HG02885 (cell line): ENCODE results near the gene DOCK10.
"Not testable (repeated sequence)": the region's sequence is repeated elsewhere in the genome, so short reads cannot be mapped to it uniquely, and the experiment has no call there.

Experiments used
- ATAC-seq: cut with Tn5 transposase; IDR thresholded peaks from one replicate; pipeline ENCODE4 v1.9.1; 2021; ENCODE audit warnings: mild to moderate bottlenecking; ENCODE audit not compliant: unreplicated experiment, poor library complexity

The DOCK10 gene

DNA sequence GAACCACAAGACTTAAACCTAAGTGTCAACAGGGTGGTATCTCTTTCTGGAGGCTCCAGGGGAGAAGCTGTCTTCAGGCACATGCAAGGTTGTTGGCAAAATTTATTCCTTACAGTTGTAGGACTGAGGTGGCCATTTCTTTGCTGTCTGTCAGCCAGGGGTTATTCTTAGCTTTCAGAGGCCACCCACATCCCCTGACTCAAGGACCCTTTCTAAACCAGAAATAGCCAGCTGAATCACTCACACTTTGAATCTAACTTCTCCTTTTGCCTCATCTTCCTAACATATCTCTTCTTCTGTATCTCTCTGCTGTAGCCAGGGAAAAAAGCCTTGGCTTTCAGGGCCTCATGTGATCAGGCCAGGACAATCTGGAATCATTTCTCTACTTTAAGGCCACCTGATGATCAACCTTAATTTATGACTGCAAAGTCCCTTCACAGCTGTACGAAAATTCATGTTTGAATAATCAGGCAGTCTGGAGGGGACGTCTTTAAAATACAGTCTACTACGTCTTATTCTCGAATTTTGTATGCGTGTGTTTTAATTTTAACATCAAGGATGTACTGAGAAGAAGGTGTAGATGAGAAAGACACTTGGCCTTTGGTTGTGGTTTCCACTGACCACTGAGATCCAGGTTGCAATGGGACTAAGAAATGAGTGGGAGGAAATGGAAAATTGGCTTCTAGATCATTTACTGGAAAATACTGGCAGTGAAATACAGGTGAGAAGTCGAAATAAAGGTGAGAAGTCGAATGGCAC lies 90.4 kb downstream of the DOCK10 start:
- ATAC-seq = peak; percentile 37

DNA sequence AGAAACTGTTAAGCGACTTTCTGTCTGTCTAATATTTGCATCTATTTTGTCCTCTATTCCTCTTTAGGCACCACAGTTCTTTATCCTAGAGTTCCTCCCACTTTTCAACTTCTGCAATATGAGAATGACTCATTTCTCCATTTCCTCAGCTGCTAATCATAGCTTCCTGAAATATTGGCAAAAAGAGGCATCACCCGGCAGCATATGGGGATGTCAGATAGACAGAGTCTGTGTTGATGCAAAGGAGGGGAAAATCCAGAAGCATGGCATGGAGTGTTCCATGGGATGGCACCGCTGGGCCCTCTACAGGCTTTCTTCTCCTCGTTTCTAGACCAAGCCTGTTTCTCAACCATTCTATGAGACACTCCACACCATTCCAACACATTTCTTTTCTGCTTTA lies 93.4 kb downstream of the DOCK10 start:
- ATAC-seq = no peak

DNA sequence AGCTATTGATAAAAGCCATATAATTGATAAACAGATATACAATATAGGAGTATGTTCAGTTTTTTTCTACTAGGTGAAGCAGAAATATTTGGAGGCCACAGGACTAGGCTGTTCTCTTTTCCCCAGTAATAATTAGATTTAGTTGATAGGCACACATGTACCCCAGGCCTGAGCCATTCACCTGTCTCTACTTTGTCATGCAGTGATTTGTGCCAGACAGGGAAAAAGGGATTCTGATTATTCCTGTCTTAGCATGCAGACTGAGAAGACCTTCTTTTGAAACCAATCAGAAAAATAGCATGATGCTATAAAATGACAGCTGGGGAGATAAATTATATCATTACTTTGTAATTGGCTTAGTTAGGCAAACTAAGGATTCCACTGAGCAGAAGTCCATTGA lies 94.3 kb downstream of the DOCK10 start:
- ATAC-seq = no peak

DNA sequence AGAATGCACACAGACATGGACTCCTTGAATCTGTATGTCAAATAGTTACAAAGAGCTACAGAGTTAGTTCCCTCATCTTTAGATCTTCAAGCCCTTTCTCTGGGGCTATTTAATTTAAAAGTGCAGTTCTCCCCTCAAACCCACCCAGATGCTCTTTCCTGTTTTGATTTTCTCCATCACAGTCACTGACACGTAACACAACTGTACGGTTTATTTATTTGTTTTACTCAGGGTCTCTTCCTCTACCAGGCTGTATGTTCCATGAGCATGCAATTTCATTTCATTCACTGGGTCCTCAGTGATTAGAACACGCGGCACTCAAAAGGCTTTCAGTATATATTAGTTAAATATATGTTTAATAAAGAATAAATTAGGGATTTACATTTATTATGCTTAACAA lies 94.7 kb downstream of the DOCK10 start:
- ATAC-seq = no peak

DNA sequence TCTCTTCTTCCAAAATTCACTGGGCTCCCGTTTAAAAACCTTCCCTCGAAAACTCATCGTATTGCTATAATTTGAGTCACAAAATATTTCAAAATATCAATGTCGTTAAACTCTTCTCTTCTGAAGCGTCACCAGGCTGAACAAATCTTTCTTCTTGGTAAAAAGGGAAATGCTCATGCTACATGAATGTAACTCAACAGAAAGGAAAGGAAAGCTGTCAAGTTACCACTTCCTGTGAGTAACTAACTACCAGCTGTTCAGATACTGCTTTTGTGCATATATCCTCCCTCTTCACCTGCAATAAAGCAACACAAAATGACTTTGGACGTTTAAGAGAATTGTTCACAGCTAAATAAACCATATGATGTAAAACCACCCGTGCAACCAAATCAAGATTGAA lies 95.4 kb downstream of the DOCK10 start:
- peak; percentile 71 for ATAC-seq

DNA sequence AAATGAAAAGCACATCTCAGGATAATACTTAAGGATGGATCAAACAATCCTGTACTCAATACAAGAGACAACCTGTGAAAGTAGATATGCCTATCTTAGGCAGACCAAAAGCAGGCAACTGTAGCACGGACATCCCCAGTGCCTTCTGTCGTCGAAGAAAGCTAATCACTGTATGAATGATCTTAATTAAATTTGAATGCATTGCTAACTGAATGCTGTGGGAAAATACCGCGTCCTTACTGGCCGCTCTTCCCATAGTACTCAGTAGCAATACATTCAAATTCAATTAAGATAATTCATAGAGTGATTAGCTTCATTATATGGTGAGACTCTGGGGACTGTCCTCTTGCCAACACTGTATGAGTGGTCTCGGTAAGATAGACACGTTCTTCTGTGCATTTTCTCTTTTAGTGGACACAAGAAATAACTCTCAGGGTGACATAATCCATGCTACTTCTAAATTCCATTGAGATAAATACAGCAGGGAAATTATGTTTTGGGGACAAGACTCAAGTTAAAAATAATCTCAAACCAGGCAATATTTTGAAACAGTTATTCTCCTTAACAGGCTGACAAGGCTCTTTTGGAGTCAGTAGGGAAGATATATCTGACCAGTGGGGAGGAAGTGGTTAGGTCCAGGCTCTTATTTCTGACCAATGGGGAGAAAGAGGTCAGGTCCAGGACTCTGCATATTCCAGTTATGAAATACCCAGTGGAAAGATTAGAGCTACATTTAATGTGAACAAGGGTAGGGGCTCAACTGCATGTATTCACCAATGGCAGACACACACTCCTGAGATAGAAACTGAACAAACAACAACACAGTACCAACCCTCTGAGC lies 97.3 kb downstream of the DOCK10 start:
- peak; percentile 25 for ATAC-seq

DNA sequence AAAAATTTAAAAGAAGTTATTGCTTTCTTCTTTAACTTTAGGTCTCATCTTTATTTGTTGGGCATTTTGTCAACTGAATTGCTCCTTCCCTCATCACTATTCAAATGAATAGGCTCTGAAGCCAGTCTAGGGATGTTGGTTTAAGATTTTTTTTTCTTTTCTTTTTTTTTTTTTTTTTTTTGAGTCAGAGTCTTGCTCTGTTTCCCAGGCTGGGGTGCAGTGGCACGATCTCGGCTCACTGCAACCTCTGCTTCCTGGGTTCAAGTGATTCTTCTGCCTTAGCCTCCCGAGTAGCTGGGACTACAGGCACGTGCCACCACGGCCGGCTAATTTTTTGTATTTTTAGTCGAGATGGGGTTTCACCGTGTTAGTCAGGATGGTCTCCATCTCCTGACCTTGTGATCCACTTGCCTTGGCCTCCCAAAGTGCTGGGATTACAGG lies 98.6 kb downstream of the DOCK10 start:
- ATAC-seq = not testable (repeated sequence)

DNA sequence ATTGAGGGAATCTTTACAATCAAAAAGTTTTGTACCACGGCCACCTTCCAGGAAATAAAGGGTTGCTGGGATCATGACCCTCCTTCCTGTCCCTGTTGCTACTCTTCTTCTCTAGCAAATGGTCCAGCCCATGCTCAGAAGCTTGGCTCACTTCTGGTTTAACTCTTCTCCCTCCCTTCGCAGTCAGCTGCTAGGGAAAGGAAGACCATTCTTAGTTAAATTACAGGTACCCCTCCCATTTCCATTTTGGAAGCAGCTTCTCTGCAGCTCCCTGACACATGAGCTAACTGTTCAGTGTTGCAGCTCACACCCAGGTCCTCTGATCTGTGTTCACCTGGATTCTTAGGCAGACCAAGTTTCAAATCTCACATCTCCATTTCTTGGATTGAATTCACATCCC lies 100.3 kb downstream of the DOCK10 start:
- ATAC-seq = no peak

DNA sequence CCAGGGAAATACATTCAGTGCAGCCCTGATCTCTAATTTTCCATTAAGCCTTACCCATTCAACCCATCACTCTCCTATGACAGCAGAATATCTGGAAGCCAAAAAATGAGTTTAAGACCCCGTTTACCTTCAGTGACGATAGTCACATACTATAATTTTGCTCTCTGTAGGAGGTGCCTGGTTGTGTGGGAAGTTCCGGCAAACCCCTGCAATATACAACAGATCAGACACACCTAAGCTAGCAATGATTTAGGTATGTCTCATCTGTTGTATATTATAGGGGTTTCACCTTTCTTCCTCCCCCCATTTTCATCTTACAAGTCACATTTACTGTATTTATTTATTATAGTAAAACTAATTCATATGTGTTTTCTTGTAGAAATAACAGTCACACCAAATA lies 101.7 kb downstream of the DOCK10 start:
- no peak for ATAC-seq

DNA sequence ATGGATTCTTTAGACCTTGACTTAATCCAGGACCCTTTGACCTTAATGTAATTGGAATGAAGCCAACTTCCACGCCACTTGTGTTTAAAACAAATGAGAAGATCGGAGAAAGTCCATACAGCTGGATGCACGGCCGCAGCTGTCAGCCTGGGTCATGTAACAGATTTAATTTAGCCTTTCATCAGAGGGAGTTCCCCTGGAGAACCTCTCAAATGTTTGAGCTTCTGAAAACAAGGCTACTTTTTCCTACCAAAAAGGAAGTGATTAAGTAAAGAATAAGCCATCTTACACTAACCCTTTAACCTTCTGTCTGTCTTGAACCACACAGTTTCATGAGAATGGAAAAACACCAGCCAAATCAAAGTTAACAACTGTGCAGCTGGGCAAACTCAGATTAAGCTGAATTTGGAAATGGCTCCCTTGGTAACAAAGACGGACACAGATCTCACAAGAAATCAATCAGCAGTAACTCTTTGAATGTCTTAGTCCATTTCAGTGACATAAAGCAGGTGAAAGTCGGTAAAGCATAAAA lies 103.6 kb downstream of the DOCK10 start:
- ATAC-seq = peak; percentile 40

DNA sequence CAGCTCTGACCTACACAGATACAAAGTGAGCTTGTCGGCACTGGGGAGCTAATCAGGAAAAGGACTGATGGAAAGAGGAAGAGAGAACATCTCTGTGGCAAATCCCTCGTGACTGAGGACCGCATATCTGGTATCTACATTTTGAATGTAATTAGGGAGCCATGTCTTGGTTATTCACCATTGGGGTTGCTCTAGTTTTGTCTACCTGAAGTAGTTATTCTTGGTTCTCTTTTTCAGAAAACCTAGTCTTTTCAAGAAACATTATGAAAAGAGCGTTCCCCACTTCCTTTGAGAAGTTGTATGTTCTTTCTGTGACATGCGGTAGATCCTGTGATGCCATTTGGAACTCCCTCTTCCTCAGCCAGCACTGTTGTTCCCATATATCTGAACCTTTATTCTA lies 104.4 kb downstream of the DOCK10 start:
- ATAC-seq = peak; percentile 89

DNA sequence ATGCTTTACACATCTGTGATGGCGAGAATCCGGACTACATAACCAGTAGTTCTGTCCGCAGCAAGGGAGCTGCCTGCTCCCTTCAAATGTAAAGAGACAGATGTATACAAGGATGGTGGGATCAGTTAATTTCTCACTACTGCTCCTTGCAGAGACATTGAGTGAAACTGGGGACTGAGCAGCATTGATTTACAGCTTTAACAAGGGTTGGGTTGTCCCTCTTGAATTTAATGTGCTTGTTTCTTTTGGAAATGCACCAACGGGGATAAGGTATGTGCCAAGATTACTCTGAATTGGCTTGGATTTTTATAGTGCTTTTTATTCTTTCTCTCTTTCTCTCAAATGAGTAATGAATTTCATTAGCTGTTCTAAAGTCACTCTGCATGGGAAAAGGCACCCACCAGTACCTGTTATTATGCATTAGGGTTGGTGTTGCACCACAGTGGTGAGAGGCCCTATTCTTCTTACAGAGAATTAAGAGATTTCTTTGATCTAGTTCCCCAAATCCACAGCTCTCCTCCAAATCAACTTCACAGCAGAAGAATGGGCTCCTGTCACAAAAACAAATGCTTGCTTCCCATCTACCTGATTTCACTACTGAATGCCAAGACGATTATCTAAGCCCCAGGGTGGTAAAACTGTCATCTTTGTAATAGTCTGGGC lies 107.6 kb downstream of the DOCK10 start:
- no peak for ATAC-seq

DNA sequence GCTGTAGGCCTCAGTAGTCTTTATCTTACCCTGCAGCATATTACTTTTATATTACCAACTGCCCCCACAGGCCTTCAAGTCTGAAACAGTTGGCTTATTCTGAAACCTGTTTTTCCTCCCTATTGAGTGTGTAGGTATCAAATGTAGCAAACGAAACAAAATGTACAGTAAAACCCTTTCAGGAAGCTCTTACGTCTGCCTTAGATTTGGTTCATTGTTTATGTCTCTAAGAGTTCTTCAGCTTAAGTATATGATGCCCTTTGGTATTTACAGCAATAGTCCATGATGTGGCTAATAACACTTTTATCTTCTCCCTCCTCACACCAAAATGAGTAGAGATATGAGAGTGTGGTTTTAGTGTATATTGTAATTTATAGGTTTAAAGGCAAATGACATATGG lies 108.8 kb downstream of the DOCK10 start:
- ATAC-seq = no peak

DNA sequence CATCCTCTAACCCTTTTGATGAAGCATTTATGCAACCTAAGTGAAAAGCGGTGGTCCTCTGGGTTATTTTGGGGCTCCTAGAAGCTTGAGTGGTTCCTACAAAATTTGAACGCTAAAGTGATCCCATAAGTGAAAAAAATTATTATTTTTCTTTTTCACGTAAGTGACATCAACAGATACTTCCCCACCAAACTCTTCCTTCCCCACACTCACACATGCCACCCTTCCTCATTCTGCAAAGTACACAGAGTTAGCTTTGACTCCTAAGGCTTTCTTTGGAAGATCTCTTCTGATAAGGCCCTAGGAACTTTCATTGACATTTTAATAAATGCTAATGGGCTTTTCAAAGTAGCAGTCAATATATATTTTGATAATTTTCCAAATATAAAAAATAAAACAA lies 109.7 kb downstream of the DOCK10 start:
- ATAC-seq = no peak

DNA sequence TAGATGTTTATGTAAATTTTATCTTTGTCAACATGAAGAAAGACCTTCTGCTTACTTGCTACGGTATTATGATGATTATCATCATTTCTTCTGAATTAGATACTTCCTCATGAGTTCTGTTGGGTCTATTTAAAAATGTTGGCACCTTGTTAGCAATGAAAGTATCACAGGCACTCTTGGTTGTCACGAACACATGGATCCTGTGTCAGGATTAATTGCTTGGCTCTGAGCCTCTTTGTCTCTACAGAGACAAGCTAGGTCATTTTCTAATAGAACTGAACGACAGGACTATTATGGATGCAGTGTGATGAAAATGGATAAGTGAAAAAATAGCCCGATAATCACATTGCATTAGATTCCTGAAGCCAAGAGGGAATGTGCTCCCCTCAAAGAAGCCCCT lies 110.3 kb downstream of the DOCK10 start:
- ATAC-seq = no peak

DNA sequence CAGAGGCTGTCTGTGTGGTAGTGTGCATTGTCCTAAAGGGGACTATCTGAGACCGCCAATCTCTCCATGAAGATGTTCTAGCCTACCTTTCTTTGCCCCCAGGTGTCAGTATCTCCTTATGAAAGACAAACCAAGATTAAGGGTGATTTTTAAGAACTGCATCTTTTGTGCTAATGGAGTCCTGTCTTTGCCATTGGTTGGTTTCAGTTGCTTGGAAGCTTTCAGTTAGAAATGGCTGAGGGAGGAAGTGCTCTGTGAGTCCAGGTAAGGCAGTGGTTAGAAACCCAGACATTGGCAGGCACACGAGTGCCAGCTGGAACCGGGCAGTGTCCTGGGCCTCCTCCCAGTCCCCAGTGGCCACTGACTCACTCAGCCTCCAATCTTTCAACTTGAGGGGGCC lies 111.3 kb downstream of the DOCK10 start:
- ATAC-seq = peak; percentile 34

DNA sequence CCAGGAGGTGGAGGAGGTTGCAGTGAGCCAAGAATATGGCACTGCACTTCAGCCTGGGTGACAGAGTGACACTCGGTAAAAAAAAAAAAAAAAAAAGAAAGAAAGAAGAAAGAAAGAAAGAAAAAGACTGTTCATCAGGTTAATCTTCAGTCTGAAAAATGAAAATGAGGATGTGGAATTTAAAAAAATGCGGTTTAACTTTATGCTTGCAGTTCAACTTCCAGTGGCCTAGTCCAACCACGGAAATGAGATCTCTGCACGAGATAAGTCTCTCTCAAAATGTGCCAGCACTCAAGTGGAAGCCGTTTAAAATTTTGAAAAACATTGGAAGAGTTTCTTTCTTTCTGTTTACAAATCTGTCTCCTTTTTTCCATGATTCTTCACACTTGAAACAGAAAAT lies 112.1 kb downstream of the DOCK10 start:
- ATAC-seq = no peak

DNA sequence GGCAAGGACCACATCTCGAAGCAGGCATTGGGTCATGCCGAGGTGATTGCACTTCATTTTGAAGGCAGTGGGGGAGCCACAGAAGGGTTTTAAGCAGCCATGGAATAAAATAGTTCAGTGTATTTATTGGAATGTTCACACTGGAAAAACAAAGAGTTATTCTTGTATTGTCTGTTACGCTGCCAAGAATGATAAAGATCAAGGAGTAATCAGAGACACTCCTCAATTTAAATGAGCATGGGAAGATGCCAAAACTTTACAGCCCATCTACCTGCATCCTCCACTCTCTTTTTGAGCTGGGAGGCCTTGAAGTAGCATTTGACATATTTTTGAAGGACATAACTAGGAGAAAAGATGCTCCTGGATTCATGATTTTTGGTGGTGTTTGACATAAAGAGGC lies 112.8 kb downstream of the DOCK10 start:
- no peak for ATAC-seq

DNA sequence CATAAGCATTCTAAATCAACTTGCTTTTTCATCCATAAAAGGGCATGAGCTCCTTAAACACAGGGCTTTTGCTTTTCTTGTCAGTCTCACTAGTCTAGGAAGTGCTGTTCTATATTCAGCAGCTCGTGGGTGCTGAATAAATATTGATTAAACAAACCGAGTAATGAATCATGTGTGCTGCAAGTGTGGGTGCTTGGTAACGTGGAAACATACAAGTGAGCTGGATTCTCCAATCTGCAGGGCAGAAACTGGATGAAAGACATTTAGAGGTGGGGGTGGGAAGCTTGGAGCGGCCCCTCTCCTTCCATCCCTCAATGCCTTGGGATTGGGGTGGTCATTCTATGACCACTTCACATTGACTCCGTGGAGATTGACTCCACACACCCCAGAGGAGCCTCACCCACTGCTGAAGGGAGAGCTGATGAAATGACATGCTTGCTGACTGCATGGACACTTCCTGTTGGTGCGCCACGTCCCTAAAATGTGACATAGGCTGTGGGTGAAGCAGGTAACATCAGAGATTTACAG lies 114.6 kb downstream of the DOCK10 start:
- ATAC-seq = no peak

DNA sequence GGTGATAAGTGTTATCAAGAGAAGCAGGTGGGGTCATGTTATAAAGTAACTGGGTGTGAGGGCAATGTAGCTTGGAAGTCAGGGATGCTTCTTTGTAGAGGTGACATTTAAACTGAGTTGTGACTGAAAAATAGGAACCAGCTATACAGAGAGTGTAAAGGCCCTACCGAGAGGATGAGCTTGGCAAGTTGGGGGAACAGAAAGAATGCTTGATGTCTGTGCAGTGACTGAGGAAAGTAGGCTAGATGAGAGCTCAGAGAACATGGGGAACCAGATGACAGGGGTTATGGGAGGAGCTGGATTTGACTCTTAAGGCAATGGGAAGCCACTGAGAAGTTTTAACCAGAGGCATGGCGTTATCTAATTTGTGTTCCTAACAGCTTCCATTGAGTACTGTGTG lies 115.3 kb downstream of the DOCK10 start:
- ATAC-seq = no peak

DNA sequence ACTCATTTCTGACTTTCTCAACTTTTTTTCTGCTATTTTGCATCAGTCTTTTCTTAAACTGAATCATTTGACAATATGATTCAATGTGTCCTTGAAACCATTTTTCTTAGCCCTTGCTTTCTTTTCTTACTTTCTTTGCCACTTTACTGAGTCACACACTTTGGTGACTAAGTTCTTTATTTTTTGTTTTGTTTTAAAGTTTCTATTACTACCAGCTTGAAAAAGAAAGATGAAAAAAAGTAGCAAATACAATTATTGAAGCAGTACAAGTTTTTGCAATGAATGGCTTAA lies 116.5 kb downstream of the DOCK10 start:
- peak; percentile 32 for ATAC-seq
